PC-9 (cell line): ENCODE results near the gene NHS. TPM values are rescaled to one million over a fixed set of nuclear protein-coding genes. Genes with fewer than 3 reads are reported as not detected.
A peak's percentile ranks its signal among the peaks of the same experiment; 100 is the strongest.

ENCODE experiments used
- BruUV-seq: library from RNA; stranded (reverse); fragments of 400-500 nt; replicated peaks from 2 replicates; lab custom pipeline; 2021; lab: Mats Ljungman, UMichigan
- CTCF ChIA-PET: fragments of 300-600 bp; sonication (Branson Sonifier 250); formaldehyde crosslinking; loops from one replicate; lab custom pipeline; 2022; ENCODE audit warnings: antibody characterized with exemption; lab: Charles Lee
- POLR2A ChIA-PET: fragments of 300-600 bp; sonication (Branson Sonifier 250); formaldehyde crosslinking; loops from one replicate; lab custom pipeline; 2022; ENCODE audit warnings: antibody characterized with exemption; ENCODE audit not compliant: unreplicated experiment; lab: Charles Lee
- DNase-seq, 2 experiments: peaks; one replicate each; pipeline versions ENCODE4 v3.0.0 to v3.0.0-alpha.2; 2015 to 2022; ENCODE audit warnings: mixed read lengths in 1 of 2
- H2AFZ ChIP-seq: fragments of 200-600 bp; sonication (generic); 2 replicates; pipeline ENCODE4 v1.8.1; 2017; ENCODE audit warnings: antibody characterized with exemption
- H3F3A ChIP-seq: fragments of 200-600 bp; sonication (generic); 2 replicates; pipeline ENCODE4 v1.8.1; 2017; ENCODE audit warnings: antibody characterized with exemption, mild to moderate bottlenecking, low read depth; ENCODE audit not compliant: insufficient read depth
- H3K27ac ChIP-seq: fragments of 200-600 bp; sonication (generic); 2 replicates; pipeline ENCODE4 v1.6.1; 2016; ENCODE audit warnings: mixed run types
- H3K27me3 ChIP-seq: fragments of 200-600 bp; sonication (generic); 2 replicates; pipeline ENCODE4 v1.6.1; 2016; ENCODE audit warnings: low read depth, mixed run types; ENCODE audit not compliant: insufficient read depth
- H3K36me3 ChIP-seq: fragments of 200-600 bp; sonication (generic); 2 replicates; pipeline ENCODE4 v1.6.1; 2016; ENCODE audit warnings: low read depth, mixed run types
- H3K4me1 ChIP-seq: fragments of 200-600 bp; sonication (generic); replicated peaks from 2 replicates; pipeline ENCODE4 v1.6.1; 2016; ENCODE audit warnings: mixed run types; ENCODE audit not compliant: insufficient read depth
- H3K4me2 ChIP-seq: fragments of 200-600 bp; sonication (generic); 2 replicates; pipeline ENCODE4 v1.6.1; 2017; ENCODE audit warnings: mixed run types
- H3K4me3 ChIP-seq: fragments of 200-600 bp; sonication (generic); 2 replicates; pipeline ENCODE4 v1.6.1; 2016; ENCODE audit warnings: mixed run types
- H3K79me2 ChIP-seq: fragments of 200-600 bp; sonication (generic); 2 replicates; pipeline ENCODE4 v1.6.1; 2017; ENCODE audit warnings: low read depth, mixed run types
- H3K9me2 ChIP-seq: fragments of 200-600 bp; sonication (generic); 2 replicates; pipeline ENCODE4 v1.8.1; 2017; ENCODE audit warnings: mild to moderate bottlenecking; ENCODE audit not compliant: insufficient read depth
- H3K9me3 ChIP-seq: fragments of 200-600 bp; sonication (generic); 2 replicates; pipeline ENCODE4 v1.8.1; 2016; ENCODE audit warnings: low read depth; ENCODE audit not compliant: insufficient read depth
- H4K20me1 ChIP-seq: fragments of 200-600 bp; sonication (generic); 2 replicates; pipeline ENCODE4 v1.8.1; 2017; ENCODE audit not compliant: insufficient read depth
- EZH2 ChIP-seq: fragments of 200-600 bp; sonication (generic); IDR thresholded peaks from 2 replicates; pipeline ENCODE4 v1.8.0; 2017; ENCODE audit warnings: antibody characterized with exemption, low read depth
- intact Hi-C: fragments of 100-400 bp; cut with micrococcal nuclease; formaldehyde crosslinking; loops from one replicate; pipeline ENCODE4 v1.10.0; 2022; ENCODE audit not compliant: unreplicated experiment
- total RNA-seq: library from RNA; stranded (reverse); gene quantifications from 2 replicates; pipeline ENCODE4 v1.2.3, GENCODE V29; 2021
- TF ChIP-seq, protein P1 (sequence below): fragments of 200-600 bp; sonication (generic); conservative IDR thresholded peaks from 2 replicates; pipeline ENCODE4 v1.6.1; 2017; ENCODE audit warnings: mixed run types, antibody characterized with exemption, mild to moderate bottlenecking, moderate library complexity

Gene NHS
- total RNA-seq, 1 experiment from 2014 or later, result 6.7 TPM

GRCh38 chrX:17680732-17681413 is 305.9 kb downstream of the NHS start:
- POLR2A ChIA-PET, result no interaction called here
- no peaks in the 10 kb centered on the region for H3K27me3 ChIP-seq
- DNase-seq, result peak in 1 of 2 experiments; percentile 52
- no peaks in the 10 kb centered on the region for H3K79me2 ChIP-seq
- intact Hi-C loops, result no loop called here
- no peak overlapping the region for H3K4me3 ChIP-seq
- H3F3A ChIP-seq, result peaks cover 8% of the 10 kb centered on the region; the same call in 1 of the 2 replicates
- CTCF ChIA-PET, result no interaction called here
- no peaks in the 10 kb centered on the region for H3K9me2 ChIP-seq
- no peaks in the 10 kb centered on the region for H3K36me3 ChIP-seq
- no TSS peak for BruUV-seq
- no peaks in the 10 kb centered on the region for H4K20me1 ChIP-seq
- TF ChIP-seq, protein P1, sequence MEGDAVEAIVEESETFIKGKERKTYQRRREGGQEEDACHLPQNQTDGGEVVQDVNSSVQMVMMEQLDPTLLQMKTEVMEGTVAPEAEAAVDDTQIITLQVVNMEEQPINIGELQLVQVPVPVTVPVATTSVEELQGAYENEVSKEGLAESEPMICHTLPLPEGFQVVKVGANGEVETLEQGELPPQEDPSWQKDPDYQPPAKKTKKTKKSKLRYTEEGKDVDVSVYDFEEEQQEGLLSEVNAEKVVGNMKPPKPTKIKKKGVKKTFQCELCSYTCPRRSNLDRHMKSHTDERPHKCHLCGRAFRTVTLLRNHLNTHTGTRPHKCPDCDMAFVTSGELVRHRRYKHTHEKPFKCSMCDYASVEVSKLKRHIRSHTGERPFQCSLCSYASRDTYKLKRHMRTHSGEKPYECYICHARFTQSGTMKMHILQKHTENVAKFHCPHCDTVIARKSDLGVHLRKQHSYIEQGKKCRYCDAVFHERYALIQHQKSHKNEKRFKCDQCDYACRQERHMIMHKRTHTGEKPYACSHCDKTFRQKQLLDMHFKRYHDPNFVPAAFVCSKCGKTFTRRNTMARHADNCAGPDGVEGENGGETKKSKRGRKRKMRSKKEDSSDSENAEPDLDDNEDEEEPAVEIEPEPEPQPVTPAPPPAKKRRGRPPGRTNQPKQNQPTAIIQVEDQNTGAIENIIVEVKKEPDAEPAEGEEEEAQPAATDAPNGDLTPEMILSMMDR, result no peak
- no peak for TF ChIP-seq EZH2
- peak overlapping the region; percentile 31 for H3K27ac ChIP-seq
- no peak overlapping the region for H2AFZ ChIP-seq
- peak overlapping the region; percentile 3 for H3K4me2 ChIP-seq
- H3K4me1 ChIP-seq, result peaks cover 22% of the 10 kb centered on the region
- H3K9me3 ChIP-seq, result no peaks in the 10 kb centered on the region

DNA sequence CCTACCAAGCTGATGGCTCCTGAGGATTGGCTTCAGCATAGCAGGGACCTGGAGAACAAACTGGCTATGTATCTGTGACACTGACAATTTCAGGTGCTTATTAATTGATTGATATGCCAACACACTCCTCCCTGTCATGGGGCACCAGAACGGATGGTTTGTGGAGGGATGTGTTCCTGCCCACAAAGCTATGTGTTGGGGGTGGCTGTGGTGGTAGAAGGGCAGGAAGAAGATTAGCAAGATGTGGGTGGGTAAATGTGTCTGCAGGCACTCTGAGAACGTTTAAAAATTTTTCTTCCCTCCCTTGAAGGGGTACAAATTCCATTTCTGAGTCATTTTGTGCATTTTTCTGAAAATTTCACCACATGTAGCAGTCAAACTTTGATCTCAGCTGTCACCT is 307.3 kb downstream of the NHS start:
- Histone ChIP-seq H3F3A (peaks cover 8% of the 10 kb centered on the region; the same call in 1 of the 2 replicates), H3K4me3 (no peak overlapping the region), H3K4me1 (peaks cover 22% of the 10 kb centered on the region), H3K9me2 (no peaks in the 10 kb centered on the region), H2AFZ (no peak overlapping the region), H3K4me2 (no peak overlapping the region), H3K9me3 (no peaks in the 10 kb centered on the region), H3K79me2 (no peaks in the 10 kb centered on the region), H3K36me3 (no peaks in the 10 kb centered on the region), H3K27ac (no peak overlapping the region), H3K27me3 (no peaks in the 10 kb centered on the region), H4K20me1 (no peaks in the 10 kb centered on the region)
- ChIA-PET POLR2A (no interaction called here), CTCF (no interaction called here)
- intact Hi-C loops, result no loop called here
- no TSS peak for BruUV-seq
- no peak for TF ChIP-seq EZH2
- TF ChIP-seq, protein P1, result no peak
- no peak for DNase-seq

DNA sequence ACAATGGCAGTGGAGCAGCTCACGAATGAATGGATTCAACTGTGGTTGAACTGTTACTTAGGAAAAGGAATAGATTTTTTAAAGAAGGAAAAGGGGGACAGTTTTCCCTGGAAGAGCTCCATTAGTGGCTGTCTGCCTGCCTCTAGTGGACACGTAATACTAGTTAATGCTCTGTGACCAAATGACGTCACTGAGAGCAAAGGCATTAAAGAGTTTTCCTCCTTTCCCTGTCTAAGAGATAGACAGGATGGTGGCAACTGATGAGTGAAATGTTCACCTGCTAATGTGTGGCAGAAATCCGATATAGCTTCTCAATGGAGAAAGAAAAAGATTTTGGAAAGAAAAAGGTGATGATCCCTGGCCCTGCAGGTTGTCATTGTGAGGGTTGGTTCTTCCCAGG is 310.0 kb downstream of the NHS start:
- H3K79me2 ChIP-seq, result no peaks in the 10 kb centered on the region
- DNase-seq, result no peak
- no peak overlapping the region for H3K27ac ChIP-seq
- H3K27me3 ChIP-seq, result no peaks in the 10 kb centered on the region
- ChIA-PET CTCF (no interaction called here), POLR2A (no interaction called here)
- no peaks in the 10 kb centered on the region for H3K36me3 ChIP-seq
- intact Hi-C loops, result no loop called here
- no peaks in the 10 kb centered on the region for H4K20me1 ChIP-seq
- H3K4me1 ChIP-seq, result peaks cover 17% of the 10 kb centered on the region
- no peaks in the 10 kb centered on the region for H3K9me2 ChIP-seq
- BruUV-seq, result no TSS peak
- no peak overlapping the region for H3K4me2 ChIP-seq
- H3K9me3 ChIP-seq, result no peaks in the 10 kb centered on the region
- 0 out of 2 replicates have a peak, but pooled peaks cover 3% of the 10 kb centered on the region for H3F3A ChIP-seq
- TF ChIP-seq, protein P1, result no peak
- no peak for TF ChIP-seq EZH2
- H2AFZ ChIP-seq, result no peak overlapping the region
- H3K4me3 ChIP-seq, result no peak overlapping the region
